HCT116 (cell line): ENCODE data around the gene RBM44. TPM values are rescaled to one million over a fixed set of nuclear protein-coding genes. Genes with fewer than 3 reads are reported as not detected.

Experiments
- ATAC-seq: fragments of 200-7000 bp; cut with Tn5 transposase; 2 replicates; pipeline ENCODE4 v1.9.1; 2020; ENCODE audit warnings: mild to moderate bottlenecking, moderate library complexity
- BruUV-seq: library from RNA; stranded (reverse); fragments of 400-500 nt; replicated peaks from 2 replicates; lab custom pipeline; 2021; lab: Mats Ljungman, UMichigan
- CTCF ChIA-PET: fragments of 300-600 bp; sonication (Branson Sonifier 250); formaldehyde crosslinking; loops from one replicate; lab custom pipeline; 2021; ENCODE audit warnings: antibody characterized with exemption; lab: Charles Lee
- POLR2A ChIA-PET: fragments of 300-600, 350-600 bp; sonication (Branson Sonifier 250); formaldehyde crosslinking; loops from one replicate; lab custom pipeline; 2021; ENCODE audit warnings: antibody characterized with exemption; lab: Charles Lee
- RAD21 ChIA-PET, 2 experiments: fragments of 300-600 bp; sonication (Branson Sonifier 250); formaldehyde crosslinking; loops; one replicate each; lab custom pipeline; 2023; ENCODE audit warnings: low total read pairs in 2 of 2; ENCODE audit not compliant: uncharacterized antibody in 2 of 2, unreplicated experiment in 2 of 2, low non-redundant PET in 1 of 2; lab: Charles Lee
- DNase-seq: peaks from one replicate; pipeline ENCODE4 v3.0.0-alpha.2; 2010; ENCODE audit warnings: low read depth, low spot score
- H2AFZ ChIP-seq: fragments of 200-600 bp; shearing (Covaris generic), sonication (generic); 2 replicates; pipeline ENCODE4 v1.6.1; 2017; ENCODE audit warnings: low read depth, mixed run types, mixed read lengths, antibody characterized with exemption, low read length; ENCODE audit not compliant: poor library complexity, severe bottlenecking
- H3K27ac ChIP-seq: 2 replicates; pipeline ENCODE4 v1.5.1; 2012; ENCODE audit warnings: low read depth, low read length
- H3K27me3 ChIP-seq: fragments of 200-600 bp; sonication (generic); 2 replicates; pipeline ENCODE4 v1.6.1; 2016; ENCODE audit warnings: mixed run types, low read length, mixed read lengths; ENCODE audit not compliant: insufficient read depth
- H3K36me3 ChIP-seq, 2 experiments: fragments of 200-500 bp in 1 of 2; fragments of 200-600 bp in 1 of 2; sonication (Bioruptor generic) in 1 of 2; sonication (generic) in 1 of 2; 2 replicates each; pipeline versions ENCODE4 v1.5.1 to v1.6.1; 2014 to 2016; ENCODE audit warnings: low read length in 2 of 2, inconsistent platforms in 1 of 2, mixed read lengths in 1 of 2, mixed run types in 1 of 2; ENCODE audit not compliant: insufficient read depth in 2 of 2, control insufficient read depth in 1 of 2
- H3K4me1 ChIP-seq, 2 experiments: fragments of 200-600 bp in 1 of 2; sonication (generic) in 1 of 2; 2 replicates each; pipeline versions ENCODE4 v1.5.1 to v1.6.1; 2012 to 2017; ENCODE audit warnings: low read length in 2 of 2, inconsistent platforms in 1 of 2, mild to moderate bottlenecking in 1 of 2, mixed read lengths in 1 of 2, mixed run types in 1 of 2, moderate library complexity in 1 of 2; ENCODE audit not compliant: insufficient read depth in 2 of 2, control insufficient read depth in 1 of 2
- H3K4me2 ChIP-seq: fragments of 200-600 bp; sonication (generic); 2 replicates; pipeline ENCODE4 v1.6.1; 2017; ENCODE audit warnings: mixed run types, low read length, mixed read lengths
- H3K4me3 ChIP-seq, 2 experiments: fragments of 200-600 bp in 1 of 2; sonication (generic) in 1 of 2; replicated peaks in 1 of 2; 2 replicates each; pipeline ENCODE4 v1.5.1; 2011 to 2016; ENCODE audit warnings: low read length in 2 of 2, control low read depth in 1 of 2, low read depth in 1 of 2, mild to moderate bottlenecking in 1 of 2, mixed read lengths in 1 of 2, mixed run types in 1 of 2
- H3K79me2 ChIP-seq: fragments of 200-600 bp; sonication (generic); 2 replicates; pipeline ENCODE4 v1.6.1; 2017; ENCODE audit warnings: mild to moderate bottlenecking, mixed run types, low read length, moderate library complexity, mixed read lengths; ENCODE audit not compliant: insufficient read depth
- H3K9ac ChIP-seq: fragments of 200-600 bp; sonication (generic); 2 replicates; pipeline ENCODE4 v1.6.1; 2016; ENCODE audit warnings: low read length, mixed read lengths
- H3K9me2 ChIP-seq: fragments of 200-600 bp; sonication (generic), shearing (Covaris generic); 2 replicates; pipeline ENCODE4 v1.6.1; 2017; ENCODE audit warnings: mixed run types, mild to moderate bottlenecking, moderate library complexity; ENCODE audit not compliant: insufficient read depth
- H3K9me3 ChIP-seq, 2 experiments: fragments of 200-500 bp in 1 of 2; fragments of 200-600 bp in 1 of 2; sonication (Bioruptor generic) in 1 of 2; sonication (generic) in 1 of 2; 2 replicates each; pipeline ENCODE4 v1.6.1; 2014 to 2017; ENCODE audit warnings: low read length in 2 of 2, mixed read lengths in 2 of 2, inconsistent platforms in 1 of 2, low read depth in 1 of 2, mild to moderate bottlenecking in 1 of 2, mixed run types in 1 of 2, moderate library complexity in 1 of 2; ENCODE audit not compliant: control insufficient read depth in 1 of 2, insufficient read depth in 1 of 2
- H4K20me1 ChIP-seq: fragments of 200-600 bp; sonication (generic), shearing (Covaris generic); 2 replicates; pipeline ENCODE4 v1.6.1; 2017; ENCODE audit warnings: mixed run types, mild to moderate bottlenecking, moderate library complexity; ENCODE audit not compliant: insufficient read depth
- CEBPB ChIP-seq: IDR thresholded peaks from 2 replicates; pipeline ENCODE4 v1.6.1; 2012; ENCODE audit warnings: low read depth
- EGR1 ChIP-seq: IDR thresholded peaks from 2 replicates; pipeline ENCODE4 v1.6.1; 2012; ENCODE audit warnings: low read depth
- POLR2A ChIP-seq: IDR thresholded peaks from 2 replicates; pipeline ENCODE4 v1.7.0; 2011; ENCODE audit warnings: borderline replicate concordance; ENCODE audit not compliant: insufficient read depth, insufficient read length; ENCODE audit errors: extremely low read depth
- ZNF274 ChIP-seq: fragments of 200-500 bp; sonication (Bioruptor generic); IDR thresholded peaks from 2 replicates; pipeline ENCODE4 v1.6.1; 2014; ENCODE audit warnings: mild to moderate bottlenecking, low read depth, low read length, inconsistent platforms
- intact Hi-C: fragments of 100-400 bp; cut with micrococcal nuclease; formaldehyde crosslinking; loops from 2 replicates; pipeline ENCODE4 v1.10.0; 2022
- total RNA-seq: library from RNA; stranded (reverse); gene quantifications from one replicate; pipeline ENCODE4 v1.2.1, GENCODE V29; 2021; ENCODE audit not compliant: unreplicated experiment
- TF ChIP-seq, protein P1 (sequence below): IDR thresholded peaks from 2 replicates; pipeline ENCODE4 v1.6.1; 2012
- TF ChIP-seq, protein P2 (sequence below), 3 experiments: fragments of 200-600 bp in 1 of 3; sonication (generic) in 1 of 3; IDR thresholded peaks in 2 of 3; conservative IDR thresholded peaks in 1 of 3; 2 replicates each; pipeline ENCODE4 v1.5.1; 2012 to 2017; ENCODE audit warnings: low read depth in 2 of 3, low read length in 2 of 3, antibody characterized with exemption in 1 of 3, borderline replicate concordance in 1 of 3, control low read depth in 1 of 3, mild to moderate bottlenecking in 1 of 3, mixed read lengths in 1 of 3, mixed run types in 1 of 3, moderate library complexity in 1 of 3; ENCODE audit not compliant: insufficient read depth in 1 of 3
- TF ChIP-seq, protein P3 (sequence below): IDR thresholded peaks from 2 replicates; pipeline ENCODE4 v1.6.1; 2012

Gene RBM44
- total RNA-seq, 1 experiment from 2014 or later, result 0.54 TPM

DNA sequence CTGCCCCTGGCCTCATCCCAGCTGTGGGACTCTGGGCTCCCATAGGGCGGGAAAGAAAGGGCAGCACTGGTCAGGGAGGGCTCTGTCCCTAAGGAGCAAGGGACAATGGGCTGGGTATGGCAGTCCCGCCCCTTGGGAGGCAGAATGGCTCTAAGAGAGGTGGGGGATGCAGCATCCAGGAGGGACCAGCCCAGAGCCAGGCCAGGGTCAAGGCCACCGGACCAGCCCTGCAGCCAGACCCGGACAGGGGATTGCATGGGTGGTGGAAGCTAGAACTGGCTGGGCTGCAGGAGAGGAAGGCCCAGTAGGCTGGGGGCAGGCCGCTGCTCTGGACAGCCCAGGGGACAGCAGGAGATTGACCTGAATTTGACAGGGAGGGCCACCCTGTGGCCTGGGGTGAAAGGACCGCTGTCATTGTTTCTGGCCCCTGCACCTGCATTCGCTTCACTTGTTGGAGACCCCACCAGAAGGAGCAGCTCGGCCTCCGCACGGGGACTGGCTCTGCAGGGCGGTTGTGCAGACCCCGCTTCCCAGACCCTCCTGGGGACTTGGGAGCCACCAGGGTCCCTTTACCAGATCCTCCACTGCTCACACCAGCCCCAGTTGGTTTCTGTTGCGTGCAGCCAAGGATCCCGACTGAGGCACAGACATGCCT, 75.4 kb downstream of the RBM44 start:
- CTCF ChIA-PET, result no interaction called here
- Histone ChIP-seq H3K4me3 (peak overlapping the region in 1 of 2 experiments; percentile 11; a peak in 1 of 4 replicates), H3K9ac (peak overlapping the region; percentile 14; the same call in 1 of the 2 replicates), H3K27me3 (no peaks in the 10 kb centered on the region), H3K4me2 (peak overlapping the region; percentile 66), H3K4me1 (peaks cover 12 to 27% of the 10 kb centered on the region in 2 experiments), H3K79me2 (peaks cover 10% of the 10 kb centered on the region; the same call in 1 of the 2 replicates), H2AFZ (no peak overlapping the region), H3K27ac (peak overlapping the region; percentile 53), H3K9me3 (no peaks in the 10 kb centered on the region)
- DNase-seq, result no peak
- intact Hi-C loops, result no loop called here
- POLR2A ChIA-PET, result no interaction called here
- TF ChIP-seq EGR1 (no peak), CEBPB (no peak), ZNF274 (no peak)
- TF ChIP-seq, protein P1, sequence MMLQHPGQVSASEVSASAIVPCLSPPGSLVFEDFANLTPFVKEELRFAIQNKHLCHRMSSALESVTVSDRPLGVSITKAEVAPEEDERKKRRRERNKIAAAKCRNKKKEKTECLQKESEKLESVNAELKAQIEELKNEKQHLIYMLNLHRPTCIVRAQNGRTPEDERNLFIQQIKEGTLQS, result no peak
- TF ChIP-seq, all 23 proteins: peak for 0
- RAD21 ChIA-PET, result no interaction called here
- Histone ChIP-seq H4K20me1 (no peaks in the 10 kb centered on the region), H3K36me3 (no peaks in the 10 kb centered on the region), H3K9me2 (no peaks in the 10 kb centered on the region)
- ATAC-seq, result peak; percentile 24
- no TSS peak for BruUV-seq

DNA sequence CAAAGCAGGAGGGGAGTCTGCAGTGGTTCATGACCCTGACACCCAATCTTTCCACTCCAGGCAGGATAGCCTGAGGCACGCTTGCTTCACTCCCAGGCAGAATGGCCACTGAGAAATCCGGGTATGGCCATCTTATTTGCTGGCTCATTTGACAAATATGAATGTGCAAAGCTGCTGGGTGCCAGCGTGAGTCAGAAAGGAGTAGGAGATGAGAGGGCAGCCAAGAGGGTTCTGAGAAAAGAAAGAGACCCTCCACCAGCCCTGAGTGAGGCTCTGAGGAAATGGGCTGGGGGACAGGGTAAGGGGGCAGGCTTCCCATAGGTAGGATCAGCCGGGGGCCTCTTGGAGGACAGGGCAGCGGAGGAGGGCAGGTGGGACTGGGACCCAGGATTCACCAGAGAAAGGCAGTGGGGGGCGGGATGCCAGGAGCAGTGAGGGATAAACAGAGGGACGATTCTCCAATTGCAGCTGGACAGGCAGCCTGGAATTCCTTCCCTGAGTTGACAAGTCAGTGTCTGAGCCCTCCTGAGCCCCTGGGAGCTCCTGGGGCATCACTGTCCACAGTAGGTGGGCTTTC, 76.1 kb downstream of the RBM44 start:
- intact Hi-C loops, result no loop called here
- Histone ChIP-seq H3K4me1 (peaks cover 12 to 27% of the 10 kb centered on the region in 2 experiments), H3K36me3 (no peaks in the 10 kb centered on the region), H3K79me2 (0 out of 2 replicates have a peak, but pooled peaks cover 5% of the 10 kb centered on the region), H3K9me3 (no peaks in the 10 kb centered on the region), H3K9ac (peak overlapping the region; percentile 40), H3K4me2 (peak overlapping the region; percentile 66), H2AFZ (no peak overlapping the region), H3K27ac (peak overlapping the region; percentile 53), H3K27me3 (no peaks in the 10 kb centered on the region), H4K20me1 (no peaks in the 10 kb centered on the region), H3K4me3 (peak overlapping the region in 1 of 2 experiments; percentile 11; a peak in 1 of 4 replicates), H3K9me2 (no peaks in the 10 kb centered on the region)
- DNase-seq (no peak), ATAC-seq (peak; percentile 62)
- ChIA-PET RAD21 (no interaction called here), CTCF (no interaction called here), POLR2A (no interaction called here)
- TF ChIP-seq POLR2A, result no peak
- TF ChIP-seq, protein P2, sequence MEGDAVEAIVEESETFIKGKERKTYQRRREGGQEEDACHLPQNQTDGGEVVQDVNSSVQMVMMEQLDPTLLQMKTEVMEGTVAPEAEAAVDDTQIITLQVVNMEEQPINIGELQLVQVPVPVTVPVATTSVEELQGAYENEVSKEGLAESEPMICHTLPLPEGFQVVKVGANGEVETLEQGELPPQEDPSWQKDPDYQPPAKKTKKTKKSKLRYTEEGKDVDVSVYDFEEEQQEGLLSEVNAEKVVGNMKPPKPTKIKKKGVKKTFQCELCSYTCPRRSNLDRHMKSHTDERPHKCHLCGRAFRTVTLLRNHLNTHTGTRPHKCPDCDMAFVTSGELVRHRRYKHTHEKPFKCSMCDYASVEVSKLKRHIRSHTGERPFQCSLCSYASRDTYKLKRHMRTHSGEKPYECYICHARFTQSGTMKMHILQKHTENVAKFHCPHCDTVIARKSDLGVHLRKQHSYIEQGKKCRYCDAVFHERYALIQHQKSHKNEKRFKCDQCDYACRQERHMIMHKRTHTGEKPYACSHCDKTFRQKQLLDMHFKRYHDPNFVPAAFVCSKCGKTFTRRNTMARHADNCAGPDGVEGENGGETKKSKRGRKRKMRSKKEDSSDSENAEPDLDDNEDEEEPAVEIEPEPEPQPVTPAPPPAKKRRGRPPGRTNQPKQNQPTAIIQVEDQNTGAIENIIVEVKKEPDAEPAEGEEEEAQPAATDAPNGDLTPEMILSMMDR (IDR thresholded peaks at IDR 0.05 in 2 of 3, conservative IDR thresholded peaks at IDR 0.05 in 1 of 3; ENCODE audit: borderline replicate concordance in 1 of 3, insufficient read depth in 1 of 3, low read depth in 2 of 3, low read length in 2 of 3), result no peak
- TF ChIP-seq, protein P3, sequence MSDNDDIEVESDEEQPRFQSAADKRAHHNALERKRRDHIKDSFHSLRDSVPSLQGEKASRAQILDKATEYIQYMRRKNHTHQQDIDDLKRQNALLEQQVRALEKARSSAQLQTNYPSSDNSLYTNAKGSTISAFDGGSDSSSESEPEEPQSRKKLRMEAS, result no peak
- no TSS peak for BruUV-seq
